Transverse colon (tissue), 4 donors: ENCODE data around the gene PDCL3.

ENCODE experiments used
- EP300 ChIP-seq: sonication (generic); formaldehyde crosslinking; IDR thresholded peaks from one replicate; pipeline ENCODE4 v1.6.1; 2017; ENCODE audit warnings: antibody characterized with exemption, low read depth
- POLR2A ChIP-seq: fragments of 450-650 bp; IDR thresholded peaks from one replicate; pipeline ENCODE4 v1.6.1; 2016; ENCODE audit warnings: antibody characterized with exemption, mild to moderate bottlenecking, moderate library complexity
- POLR2AphosphoS5 ChIP-seq, 3 donors: sonication (generic); formaldehyde crosslinking; IDR thresholded peaks; one replicate each; pipeline ENCODE4 v1.6.1; 2016; ENCODE audit warnings: antibody characterized with exemption in 3 of 3
- TF ChIP-seq, protein P1 (sequence below), 5 experiments: fragments of 200-600 bp in 3 of 5; fragments of 450-650 bp in 2 of 5; sonication (generic) in 3 of 5; IDR thresholded peaks; 1 replicate in 2 of 5; 2 replicates in 3 of 5; pipeline ENCODE4 v1.5.1; 2016 to 2017; ENCODE audit warnings: antibody characterized with exemption in 5 of 5, inconsistent platforms in 3 of 5, mild to moderate bottlenecking in 2 of 5, moderate library complexity in 1 of 5

DNA sequence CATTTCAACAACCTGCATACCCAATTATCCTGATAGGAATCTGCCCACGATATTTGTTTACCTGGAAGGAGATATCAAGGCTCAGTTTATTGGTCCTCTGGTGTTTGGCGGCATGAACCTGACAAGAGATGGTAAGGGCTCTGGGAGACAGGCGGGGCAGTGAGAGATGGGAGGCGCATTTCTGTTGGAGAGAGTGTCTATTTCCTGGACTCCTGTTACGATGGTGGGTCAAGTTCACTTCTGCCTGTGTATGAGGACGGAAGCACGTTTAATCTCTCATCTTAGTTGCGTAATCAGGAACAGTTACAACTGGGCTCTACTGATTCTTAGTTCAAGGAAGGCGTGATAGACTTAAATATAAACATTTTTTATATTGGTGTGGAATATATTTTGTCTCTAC lies 8.9 kb downstream of the PDCL3 start:
- TF ChIP-seq POLR2A (no peak), POLR2AphosphoS5 (IDR thresholded peaks at IDR 0.05) (no peak), EP300 (no peak)
- TF ChIP-seq, protein P1, sequence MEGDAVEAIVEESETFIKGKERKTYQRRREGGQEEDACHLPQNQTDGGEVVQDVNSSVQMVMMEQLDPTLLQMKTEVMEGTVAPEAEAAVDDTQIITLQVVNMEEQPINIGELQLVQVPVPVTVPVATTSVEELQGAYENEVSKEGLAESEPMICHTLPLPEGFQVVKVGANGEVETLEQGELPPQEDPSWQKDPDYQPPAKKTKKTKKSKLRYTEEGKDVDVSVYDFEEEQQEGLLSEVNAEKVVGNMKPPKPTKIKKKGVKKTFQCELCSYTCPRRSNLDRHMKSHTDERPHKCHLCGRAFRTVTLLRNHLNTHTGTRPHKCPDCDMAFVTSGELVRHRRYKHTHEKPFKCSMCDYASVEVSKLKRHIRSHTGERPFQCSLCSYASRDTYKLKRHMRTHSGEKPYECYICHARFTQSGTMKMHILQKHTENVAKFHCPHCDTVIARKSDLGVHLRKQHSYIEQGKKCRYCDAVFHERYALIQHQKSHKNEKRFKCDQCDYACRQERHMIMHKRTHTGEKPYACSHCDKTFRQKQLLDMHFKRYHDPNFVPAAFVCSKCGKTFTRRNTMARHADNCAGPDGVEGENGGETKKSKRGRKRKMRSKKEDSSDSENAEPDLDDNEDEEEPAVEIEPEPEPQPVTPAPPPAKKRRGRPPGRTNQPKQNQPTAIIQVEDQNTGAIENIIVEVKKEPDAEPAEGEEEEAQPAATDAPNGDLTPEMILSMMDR (IDR thresholded peaks at IDR 0.05): no peak
